HG03520 (cell line): Measurements from ENCODE around the gene AQP11.
"Not testable (repeated sequence)": the region's sequence is repeated elsewhere in the genome, so short reads cannot be mapped to it uniquely, and the experiment has no call there.

ENCODE experiments used
- ATAC-seq: cut with Tn5 transposase; IDR thresholded peaks from one replicate; pipeline ENCODE4 v1.9.1; 2021; ENCODE audit warnings: mild to moderate bottlenecking, moderate library complexity; ENCODE audit not compliant: unreplicated experiment

AQP11 gene

DNA sequence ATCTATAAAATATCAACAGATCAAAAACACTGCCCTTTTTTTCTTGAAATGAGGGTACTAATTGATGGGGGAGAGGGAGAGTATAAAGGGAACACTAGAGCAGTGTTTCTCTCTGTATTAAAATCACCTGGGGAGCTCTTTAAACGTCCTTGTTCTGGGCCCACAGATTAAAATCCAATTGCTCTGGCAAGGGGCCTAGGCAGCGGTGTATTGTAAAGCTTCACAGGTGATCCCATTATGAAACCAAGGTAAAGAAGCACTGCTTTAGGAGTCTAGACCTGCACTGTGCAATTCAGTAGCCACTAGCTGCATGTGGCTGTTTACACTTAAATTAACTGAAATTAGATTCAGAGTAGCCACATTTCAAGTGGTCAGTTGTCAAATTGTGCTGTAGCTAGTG is 3.0 kb downstream of the AQP11 start:
- ATAC-seq = no peak

DNA sequence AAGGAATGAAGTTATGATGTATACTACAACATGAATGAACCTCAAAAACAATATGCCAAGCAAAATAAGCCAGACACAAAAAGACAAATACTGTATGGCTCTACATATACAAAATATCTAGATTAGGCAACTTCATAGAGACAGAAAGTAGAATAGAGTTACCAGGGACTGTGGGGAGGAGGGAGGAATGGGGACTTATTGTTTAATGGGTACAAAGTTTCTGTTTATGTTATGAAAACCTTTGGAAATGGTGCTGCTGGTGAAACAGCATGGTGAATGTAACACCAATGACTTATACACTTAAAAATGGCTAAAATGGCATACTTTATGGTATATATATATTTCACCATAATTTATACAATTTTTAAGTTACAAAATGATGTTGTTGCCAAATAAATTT is 4.1 kb downstream of the AQP11 start:
- ATAC-seq = no peak

DNA sequence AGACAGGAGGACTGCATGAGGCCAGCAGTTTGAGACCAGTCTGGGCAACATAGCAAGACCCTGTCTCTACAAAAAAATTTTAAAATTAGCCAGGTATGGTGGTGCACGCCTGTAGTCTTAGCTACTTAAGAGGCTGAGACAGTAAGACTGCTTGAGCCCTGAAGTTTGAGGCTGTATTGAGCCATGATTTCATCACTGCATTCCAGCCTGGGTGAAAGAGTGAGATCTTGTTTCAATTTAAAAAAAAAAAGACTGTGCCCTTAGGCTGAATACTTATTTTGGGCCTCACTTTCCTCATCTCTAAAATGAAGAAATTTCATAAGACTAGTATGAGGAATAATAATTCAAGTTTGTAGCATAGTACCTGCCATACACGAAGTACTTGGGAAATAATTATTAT is 6.9 kb downstream of the AQP11 start:
- no peak for ATAC-seq

DNA sequence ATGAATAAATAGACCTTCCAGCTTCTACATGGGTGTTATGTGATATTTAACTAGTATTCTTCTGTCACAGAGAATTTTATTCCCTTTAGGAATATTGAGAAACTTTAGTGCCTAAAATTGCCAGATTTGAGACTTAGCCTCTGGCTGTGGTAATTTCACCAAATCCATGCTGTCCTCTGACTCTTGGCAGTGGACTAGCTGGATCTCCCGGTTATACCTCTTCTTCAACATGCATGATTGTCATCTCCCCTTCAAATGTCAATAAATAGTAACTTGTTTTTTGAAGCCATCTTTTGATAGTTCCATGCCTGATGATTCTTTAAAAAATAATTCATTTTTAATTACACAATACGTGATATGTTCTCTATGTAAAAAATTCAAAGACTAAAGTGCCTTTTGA is 8.4 kb downstream of the AQP11 start:
- ATAC-seq = no peak

DNA sequence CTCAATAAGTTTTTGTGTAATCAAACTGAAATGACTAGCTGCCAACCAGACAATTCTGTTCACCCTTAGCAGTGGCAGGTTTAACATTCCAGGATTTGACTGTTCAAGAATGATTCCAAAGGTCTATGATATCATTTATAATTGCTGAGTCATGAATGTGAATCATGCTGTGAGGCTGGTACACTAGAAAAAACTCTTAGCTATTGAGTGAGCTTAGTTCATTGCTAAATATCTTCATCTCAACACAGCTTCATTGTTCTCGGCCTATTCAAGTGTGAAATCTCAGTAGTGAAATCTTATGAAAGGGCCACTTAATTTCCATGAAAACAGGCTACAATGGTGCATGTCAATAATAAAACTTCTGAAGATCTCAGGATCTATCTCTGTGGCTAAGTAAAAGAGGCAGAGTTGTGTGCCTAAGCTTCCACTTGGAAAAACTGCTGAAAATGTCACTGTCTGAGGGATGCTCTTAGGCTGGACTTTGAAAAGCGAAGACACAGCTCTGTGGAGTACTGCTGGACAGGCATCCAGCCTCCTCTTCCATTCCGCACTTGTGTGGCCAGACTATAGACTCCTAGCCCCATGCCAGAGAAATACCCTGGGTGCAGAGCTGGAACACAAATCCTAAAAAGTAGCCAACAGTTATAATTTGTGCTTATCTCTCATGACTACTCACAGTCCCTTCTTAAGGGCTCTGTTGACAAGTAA is 12.8 kb downstream of the AQP11 start:
- no peak for ATAC-seq

DNA sequence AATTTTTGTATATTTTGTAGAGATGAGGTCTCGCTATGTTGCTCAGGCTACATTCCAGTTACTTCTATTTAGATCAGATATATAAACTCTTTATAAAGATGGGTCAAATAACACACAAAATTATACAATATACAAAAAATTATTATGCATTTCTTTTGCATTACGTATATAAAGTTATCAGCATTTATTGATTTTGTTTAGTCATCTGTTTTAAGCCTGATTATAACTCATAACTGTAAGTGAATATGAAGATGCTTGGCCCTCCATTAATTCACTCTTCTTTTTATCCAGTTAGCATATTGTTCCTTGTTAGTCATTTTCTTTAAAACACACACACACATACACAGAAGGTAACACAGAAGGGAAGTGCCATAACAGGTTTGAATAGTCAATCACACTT is 14.5 kb downstream of the AQP11 start:
- no peak for ATAC-seq

DNA sequence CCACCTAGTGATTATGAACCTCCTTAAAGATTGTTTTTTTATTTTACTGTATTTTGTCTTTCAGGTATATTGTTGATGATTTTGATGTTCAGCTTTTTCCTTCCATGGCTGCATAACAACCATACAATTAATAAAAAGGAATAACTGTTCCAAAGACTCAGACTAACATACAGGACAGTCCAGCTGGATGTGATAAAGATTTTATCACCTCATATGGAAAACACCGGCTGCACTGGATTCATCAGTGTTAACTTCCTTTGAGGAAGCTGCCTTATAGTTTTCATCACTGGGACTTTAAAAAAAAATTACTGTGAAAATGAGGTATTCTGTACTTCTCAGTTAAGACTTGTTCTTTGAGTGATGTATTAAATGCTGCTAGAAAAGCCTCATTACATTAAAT is 19.5 kb downstream of the AQP11 start:
- no peak for ATAC-seq

DNA sequence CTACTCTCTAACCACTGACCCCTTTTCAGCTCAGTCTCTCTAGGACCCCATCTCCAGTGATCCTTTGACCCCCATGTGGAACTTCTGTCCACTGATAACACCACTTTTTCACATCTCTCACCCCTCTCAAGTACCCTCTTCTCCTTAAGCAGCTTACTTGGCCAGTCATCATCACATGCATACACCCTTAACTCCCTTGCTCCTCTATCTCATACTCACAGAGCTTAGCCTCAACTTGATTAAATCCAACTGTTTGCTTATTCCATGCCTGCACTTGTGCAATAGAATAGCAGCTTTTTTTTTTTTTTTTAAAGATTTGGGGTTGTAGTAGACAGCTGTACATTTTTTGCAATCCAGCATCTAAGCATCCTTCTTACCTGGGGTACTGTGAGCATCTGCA is 22.2 kb downstream of the AQP11 start:
- no peak for ATAC-seq

DNA sequence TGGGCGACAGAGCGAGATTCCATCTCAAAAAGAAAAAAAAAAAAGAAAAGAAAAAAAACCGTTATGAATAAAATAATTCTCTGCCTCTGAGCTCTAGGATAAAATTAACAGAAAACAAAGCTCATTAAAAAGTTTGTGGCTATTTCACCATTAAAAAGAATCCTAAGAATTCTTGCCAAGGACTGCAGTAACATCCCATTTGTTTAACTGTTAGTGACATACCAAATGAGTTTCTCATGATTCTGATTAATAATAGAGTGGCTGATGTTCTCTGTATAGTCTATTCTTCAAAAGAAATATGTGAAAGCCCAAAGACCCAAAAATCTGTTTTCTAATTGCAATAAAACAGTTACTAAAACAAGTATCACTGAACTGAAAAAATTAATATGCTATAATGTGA is 28.1 kb downstream of the AQP11 start:
- ATAC-seq = no peak

DNA sequence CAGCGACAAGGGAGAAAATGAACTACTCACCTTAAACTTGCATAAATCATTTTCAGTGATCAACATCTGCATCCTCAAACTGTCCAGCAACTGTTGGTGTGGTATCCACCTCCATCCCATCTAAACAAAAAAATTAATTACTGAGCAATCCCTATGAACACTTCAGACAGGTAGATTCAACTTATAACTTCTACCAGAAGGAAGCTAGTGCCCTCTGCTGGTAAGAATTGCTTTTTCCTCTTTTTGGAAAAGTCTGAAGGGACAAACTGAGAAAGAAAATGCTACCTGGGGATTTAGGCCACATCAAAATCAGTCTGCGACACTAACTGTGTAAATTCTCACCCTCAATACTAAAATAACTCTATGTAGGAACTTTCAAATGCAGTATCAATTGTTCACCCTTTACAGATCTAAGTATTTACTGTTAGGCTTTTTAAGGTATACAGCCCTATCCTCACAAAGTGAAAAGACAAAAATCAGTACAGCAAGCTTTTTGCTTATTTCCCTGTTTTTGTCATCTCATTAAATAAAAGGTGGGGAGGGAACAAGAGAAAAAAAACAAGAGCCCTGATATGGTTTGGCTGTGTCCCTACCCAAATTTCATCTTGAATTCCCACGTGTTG is 29.9 kb downstream of the AQP11 start:
- no peak for ATAC-seq

DNA sequence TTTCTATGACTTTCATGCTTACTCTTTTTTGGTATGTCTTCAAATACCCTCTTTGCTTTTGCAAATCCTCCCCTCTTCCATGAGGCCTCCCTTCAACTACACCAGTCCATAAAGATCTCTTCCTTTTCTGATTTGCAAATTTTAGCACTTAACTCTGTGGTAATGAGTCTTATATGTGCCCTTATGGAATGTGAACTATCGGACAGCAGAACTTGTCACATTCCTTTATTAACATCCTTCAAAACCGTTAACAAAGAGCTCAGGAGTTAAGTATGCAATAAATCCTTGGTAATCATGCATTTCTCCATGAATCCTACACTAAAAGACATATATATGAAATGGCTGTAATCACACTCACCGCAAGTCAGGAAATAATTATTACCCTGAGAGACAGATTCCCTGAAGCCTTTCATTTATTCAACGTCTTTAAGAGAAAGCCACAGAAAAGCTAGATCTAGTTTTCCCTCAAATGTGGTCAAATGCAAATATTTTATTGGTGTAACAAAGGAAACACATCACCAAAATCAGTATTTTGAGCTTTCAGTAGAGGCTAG is 40.5 kb downstream of the AQP11 start:
- ATAC-seq = no peak

DNA sequence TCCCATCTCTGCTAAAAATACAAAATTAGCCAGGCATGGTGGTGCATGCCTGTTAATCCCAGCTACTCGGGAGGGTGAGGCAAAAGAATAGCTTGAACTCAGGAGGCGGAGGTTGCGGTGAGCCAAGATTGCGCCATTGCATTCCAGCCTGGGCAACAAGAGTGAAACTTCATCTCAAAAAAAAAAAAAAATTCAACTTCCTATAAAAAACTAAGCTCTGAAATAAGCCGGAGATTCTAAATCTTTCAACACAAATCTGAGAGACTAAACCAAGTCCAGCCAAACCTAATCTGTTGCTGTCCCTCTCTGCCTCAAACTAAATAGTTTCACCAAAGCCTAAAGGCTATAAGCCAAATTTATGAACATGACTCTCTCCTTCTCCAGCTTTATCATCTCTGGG is 44.2 kb downstream of the AQP11 start:
- ATAC-seq = not testable (repeated sequence)

DNA sequence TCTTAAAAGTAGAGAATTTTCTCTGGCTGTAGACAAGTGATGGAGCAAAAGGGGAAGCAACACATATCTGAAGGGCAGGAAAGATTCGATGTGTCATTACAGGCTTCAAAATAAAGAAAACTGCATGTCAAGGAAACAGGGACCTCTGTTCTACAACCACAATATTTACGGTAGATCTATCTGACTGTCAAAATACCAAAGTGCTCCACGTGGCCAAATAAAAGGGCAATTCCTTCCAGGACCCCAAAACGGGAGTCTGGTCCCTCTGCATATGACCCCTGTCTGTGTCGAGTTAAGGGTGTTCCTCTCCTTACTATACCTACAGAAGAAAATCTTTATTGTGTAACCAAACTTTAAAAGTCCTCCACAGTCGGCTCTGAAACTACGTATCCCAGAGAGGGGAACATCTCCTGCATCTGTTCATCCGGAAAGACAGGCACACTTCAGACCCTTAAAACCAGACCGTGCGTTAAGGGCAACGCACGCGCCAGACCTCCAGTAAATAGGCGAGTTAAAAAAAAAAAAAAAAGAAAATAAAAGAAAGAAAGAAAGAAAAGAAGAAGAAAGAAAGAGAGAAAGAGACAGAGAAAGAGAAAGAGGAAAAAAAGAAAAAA is 47.1 kb downstream of the AQP11 start:
- no peak for ATAC-seq

DNA sequence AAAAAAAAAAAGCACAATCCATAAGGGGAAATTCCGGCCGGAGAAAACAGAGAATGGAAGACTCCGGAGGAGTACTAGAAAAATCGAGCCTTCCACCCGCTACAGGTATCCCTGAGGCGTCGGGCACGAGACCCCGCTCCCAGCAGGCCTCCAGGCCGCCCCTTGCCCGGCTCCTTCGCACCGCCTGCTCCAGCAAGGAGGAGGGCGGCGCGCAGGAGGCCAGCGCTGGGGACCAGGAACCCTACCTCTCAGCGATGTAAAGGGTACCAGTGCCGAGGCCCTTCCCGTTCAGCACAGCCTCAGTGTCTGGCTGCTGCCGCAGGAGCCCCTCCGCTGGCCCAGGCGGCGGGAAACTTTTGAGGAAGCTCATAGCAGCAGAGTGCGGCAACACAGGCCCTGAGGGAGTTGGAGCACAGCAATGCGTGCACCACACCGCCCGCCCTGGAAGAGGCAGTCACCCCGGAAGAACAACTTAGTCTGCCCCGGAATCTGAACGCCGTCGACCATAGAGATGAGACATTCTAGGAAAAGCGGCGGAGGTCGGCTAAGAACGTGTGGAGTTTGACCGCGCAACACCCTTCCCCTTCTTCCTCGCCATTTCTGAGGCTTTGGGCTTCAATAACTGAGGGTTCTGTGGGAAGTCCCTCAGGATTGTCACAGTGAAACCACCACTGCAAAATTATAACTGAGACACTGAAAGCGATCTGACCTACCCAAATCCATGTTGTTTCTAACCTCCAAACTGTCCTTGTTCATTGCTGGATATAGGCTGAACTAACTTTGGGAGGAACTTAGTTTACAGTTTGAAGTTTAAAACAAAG is 47.8 kb downstream of the AQP11 start, which contains the start of gene CLNS1A:
Gene CLNS1A, minus strand, starts transcription at position 450 of the 821 bp plus-strand sequence. Its CDS starts 80 bp downstream, at position 370.
- ATAC-seq = peak; percentile 89

DNA sequence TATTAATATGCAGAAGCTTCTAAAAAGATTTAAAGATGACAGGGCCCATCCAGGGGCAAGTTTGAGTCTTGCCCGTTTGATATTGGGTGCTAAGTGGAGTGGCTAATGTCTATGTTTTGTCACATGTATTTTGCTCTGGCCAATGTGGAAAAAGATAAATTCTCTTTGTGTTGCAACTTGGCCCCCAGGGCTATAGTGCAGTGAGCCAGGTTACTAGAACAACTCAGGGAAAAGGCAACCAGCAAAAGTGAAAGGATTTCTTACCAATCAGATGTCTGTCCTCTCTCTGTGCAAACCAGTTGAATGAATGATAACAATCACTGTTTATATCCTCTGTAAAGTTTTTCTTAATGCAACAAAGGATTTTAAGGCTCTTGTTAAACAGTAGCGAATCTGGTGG is 52.5 kb downstream of the AQP11 start:
- ATAC-seq = no peak

DNA sequence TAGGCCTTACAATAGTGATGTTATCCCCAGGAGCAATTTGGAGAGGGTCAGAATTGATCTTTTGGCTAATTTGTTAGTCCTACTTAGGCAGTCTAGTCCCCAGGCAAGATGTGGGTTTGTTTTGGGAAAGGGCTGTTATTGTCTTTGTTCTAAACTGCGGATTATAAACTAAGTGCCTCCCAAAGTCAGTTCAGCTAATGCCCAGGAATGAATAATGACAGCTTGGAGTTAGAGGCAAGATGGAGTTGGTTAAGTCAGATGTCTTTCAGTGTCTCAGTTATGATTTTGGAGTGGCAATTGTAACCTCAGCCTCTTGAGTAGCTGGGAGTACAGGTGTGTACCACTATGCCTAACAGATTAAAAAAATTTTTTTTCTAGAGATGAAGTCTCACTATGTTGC is 55.1 kb downstream of the AQP11 start:
- ATAC-seq = no peak

DNA sequence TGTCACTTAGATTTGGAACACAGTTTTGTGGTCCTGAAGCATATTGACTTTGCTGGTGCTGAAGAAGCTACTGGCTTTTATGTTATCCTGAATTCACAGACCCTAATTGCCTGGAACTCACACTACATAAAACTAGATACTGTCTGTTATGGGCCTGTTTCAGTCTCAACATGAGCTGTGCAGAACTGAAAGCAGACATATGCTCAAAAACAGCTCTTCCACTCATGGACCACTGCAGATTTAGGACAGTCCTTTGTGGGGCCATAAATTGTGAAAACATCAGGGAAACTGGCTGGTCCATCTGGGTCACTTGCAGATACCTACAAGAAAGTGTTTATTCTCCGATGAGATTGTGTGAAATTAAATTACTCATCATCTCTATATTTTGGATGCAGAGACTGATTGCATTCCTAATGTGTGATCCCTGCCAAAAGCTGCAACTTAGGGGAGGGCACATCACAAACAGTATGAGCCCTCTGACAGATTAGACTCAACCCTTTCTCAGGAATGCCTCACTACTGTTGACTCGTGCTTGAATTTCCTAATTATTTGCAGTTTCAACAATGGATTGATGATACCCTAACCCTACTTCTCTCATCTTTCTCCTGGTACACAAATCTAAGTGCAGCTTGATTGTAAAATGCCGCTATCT is 58.0 kb downstream of the AQP11 start:
- ATAC-seq = no peak

DNA sequence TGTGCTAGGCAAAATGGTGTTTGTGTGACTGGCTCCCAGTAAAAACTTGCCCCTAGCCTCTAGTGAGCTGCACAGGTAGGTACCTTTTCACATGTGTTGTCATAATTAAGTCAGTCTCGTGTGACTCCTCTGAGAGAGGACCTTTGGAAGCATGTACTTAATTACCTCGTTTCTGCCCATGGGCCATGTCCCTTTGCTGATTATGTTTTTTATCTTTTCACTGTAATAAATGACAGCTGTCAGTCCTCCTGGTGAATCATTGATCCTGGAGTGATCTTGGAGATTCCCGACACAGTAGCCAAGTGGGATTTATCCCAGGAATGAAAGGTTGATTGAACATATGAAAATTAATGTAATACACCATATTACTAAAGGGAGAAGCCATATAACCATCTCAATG is 60.4 kb downstream of the AQP11 start:
- no peak for ATAC-seq

DNA sequence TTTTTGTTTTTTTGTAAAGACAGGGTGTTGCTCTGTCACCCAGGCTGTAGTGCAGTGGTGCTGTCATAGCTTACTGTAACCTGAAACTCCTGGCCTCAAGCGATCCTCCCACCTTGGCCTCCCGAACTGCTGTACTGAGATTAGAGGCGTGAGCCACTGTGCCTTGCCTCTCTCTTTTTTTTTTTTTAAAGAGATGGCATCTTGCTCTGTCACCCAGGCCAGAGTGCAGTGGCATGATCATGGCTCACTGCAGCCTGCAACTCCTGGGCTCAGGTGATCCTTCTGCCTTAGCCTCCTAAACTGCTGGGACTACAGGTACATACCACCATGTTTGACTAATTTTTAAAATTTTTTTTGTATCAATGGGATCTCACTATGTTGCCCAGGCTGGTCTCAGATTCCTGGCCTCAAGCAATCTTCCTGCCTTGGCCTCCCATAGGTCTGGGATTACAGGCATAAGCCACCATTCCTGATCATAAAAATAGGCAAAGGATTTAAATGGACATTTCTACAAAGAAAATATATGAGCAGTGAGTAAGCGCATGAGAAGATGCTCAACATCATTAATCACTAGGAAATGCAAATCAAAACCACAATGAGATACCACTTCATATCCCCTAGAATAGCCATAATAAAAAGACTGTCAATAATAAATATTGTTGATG is 65.1 kb downstream of the AQP11 start:
- no peak for ATAC-seq

DNA sequence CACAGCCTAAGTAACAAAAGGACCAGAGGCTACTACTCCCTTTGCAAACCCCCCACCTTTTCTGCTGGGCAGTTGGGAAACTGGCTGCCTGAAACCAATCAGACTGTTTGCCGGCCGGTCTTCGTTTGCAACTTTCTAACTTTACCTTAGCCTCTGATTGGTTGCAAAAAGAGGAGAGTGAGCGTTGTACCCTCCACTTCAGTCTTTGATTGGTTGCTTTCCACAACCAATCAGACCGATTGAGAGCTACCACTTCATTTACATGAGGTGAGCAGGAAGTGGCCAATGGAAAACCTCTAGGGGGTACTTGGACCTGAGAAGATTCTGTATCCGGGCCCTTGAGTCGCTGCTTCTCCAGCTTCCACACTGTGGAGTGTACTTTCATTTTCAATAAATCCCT is 66.6 kb downstream of the AQP11 start:
- ATAC-seq = no peak
